HG03442 (cell line): Measurements from ENCODE around the gene FANCC.
A peak's percentile ranks its signal among the peaks of the same experiment; 100 is the strongest.

ENCODE experiments used
- ATAC-seq: cut with Tn5 transposase; IDR thresholded peaks from one replicate; pipeline ENCODE4 v1.9.1; 2021; ENCODE audit warnings: mild to moderate bottlenecking, moderate library complexity; ENCODE audit not compliant: unreplicated experiment

Gene FANCC

GRCh38 chr9:95197692-95198271, 119.7 kb downstream of the FANCC start:
- no peak for ATAC-seq

GRCh38 chr9:95193480-95193879, 124.0 kb downstream of the FANCC start:
- ATAC-seq: no peak

- no peak for ATAC-seq
Measured at GRCh38 chr9:95193067-95193466, 124.4 kb downstream of the FANCC start.

GRCh38 chr9:95192631-95193030, 124.9 kb downstream of the FANCC start:
- ATAC-seq: no peak

GRCh38 chr9:95190413-95190812, 127.1 kb downstream of the FANCC start:
- ATAC-seq: no peak

- ATAC-seq: no peak
Measured at GRCh38 chr9:95189251-95190098, 128.0 kb downstream of the FANCC start.

GRCh38 chr9:95188459-95188858, 129.1 kb downstream of the FANCC start:
- no peak for ATAC-seq

- ATAC-seq: no peak
Measured at GRCh38 chr9:95185956-95186355, 131.6 kb downstream of the FANCC start.

- ATAC-seq: no peak
Measured at GRCh38 chr9:95182854-95183563, 134.5 kb downstream of the FANCC start.

- ATAC-seq: no peak
Measured at GRCh38 chr9:95181835-95182234, 135.7 kb downstream of the FANCC start.

- ATAC-seq: no peak
Measured at GRCh38 chr9:95181226-95181818, 136.2 kb downstream of the FANCC start.

- no peak for ATAC-seq
Measured at GRCh38 chr9:95177617-95178016, 139.9 kb downstream of the FANCC start.

- ATAC-seq: no peak
Measured at GRCh38 chr9:95176755-95177319, 140.7 kb downstream of the FANCC start.

- no peak for ATAC-seq
Measured at GRCh38 chr9:95175523-95175922, 142.0 kb downstream of the FANCC start.

GRCh38 chr9:95174038-95174437, 143.5 kb downstream of the FANCC start:
- no peak for ATAC-seq

GRCh38 chr9:95171596-95171995, 145.9 kb downstream of the FANCC start:
- ATAC-seq: no peak

GRCh38 chr9:95171001-95171400, 146.5 kb downstream of the FANCC start:
- no peak for ATAC-seq

- ATAC-seq: no peak
Measured at GRCh38 chr9:95167998-95168397, 149.5 kb downstream of the FANCC start.

- no peak for ATAC-seq
Measured at GRCh38 chr9:95165004-95165403, 152.5 kb downstream of the FANCC start.

- peak; percentile 97 for ATAC-seq
Measured at GRCh38 chr9:95157481-95158151, 159.9 kb downstream of the FANCC start.

- no peak for ATAC-seq
Measured at GRCh38 chr9:95156074-95156473, 161.4 kb downstream of the FANCC start.
